Measurements from ENCODE around the gene SLC12A4. TPM values are rescaled to one million over a fixed set of nuclear protein-coding genes. Genes with fewer than 3 reads are reported as not detected.
A peak's percentile ranks its signal among the peaks of the same experiment; 100 is the strongest.

Gene SLC12A4
- total and polyA plus RNA-seq, 2 of the 13 experiments (the other 11 are each of a cell fraction or from before 2014, with no cell fraction given): 65.1 to 84.3 TPM

DNA sequence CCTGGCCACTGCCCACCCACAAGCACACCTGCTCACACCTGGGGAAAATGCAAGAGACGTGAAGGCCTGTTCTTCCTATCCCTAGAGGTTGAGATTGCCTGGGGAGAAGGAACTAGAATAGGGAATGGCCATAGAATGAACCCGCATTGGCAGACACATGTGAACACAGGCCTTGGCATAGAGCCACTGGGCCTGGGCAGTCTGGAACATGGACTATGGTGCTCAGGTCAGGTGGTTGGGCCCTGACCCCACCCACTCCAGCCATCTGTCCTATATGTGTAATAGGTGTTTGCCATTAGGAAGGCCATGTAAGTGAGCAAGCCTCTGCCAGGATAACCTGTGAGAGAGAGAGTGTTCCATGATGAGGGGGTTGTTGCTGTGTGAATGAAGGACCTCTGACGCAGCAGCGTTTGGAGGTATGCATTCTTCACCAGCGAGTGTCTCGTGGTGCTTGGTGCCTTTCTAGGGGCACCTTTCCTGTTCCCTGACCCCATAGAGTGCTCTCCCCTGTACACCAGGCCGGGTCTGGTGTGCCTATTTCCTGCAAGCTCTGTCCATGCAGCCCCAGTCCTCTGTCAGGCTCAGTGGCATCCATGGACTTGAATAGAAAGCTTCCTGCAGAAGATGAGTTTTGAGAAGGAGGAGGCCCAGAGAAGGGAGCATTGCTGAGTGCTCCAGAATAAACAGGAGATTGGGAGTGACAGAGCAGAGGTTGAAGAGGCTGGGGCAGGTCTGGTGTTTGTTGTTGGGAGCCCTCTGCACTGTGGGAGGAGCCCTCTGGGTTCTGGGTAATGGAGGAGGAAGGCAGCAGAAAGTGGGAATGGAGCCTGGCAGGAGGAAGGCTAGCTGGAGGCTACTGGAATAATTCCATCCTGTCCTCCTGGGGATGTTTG lies 52.4 kb downstream of the SLC12A4 start (continued):
- TF ChIP-seq, protein P1, sequence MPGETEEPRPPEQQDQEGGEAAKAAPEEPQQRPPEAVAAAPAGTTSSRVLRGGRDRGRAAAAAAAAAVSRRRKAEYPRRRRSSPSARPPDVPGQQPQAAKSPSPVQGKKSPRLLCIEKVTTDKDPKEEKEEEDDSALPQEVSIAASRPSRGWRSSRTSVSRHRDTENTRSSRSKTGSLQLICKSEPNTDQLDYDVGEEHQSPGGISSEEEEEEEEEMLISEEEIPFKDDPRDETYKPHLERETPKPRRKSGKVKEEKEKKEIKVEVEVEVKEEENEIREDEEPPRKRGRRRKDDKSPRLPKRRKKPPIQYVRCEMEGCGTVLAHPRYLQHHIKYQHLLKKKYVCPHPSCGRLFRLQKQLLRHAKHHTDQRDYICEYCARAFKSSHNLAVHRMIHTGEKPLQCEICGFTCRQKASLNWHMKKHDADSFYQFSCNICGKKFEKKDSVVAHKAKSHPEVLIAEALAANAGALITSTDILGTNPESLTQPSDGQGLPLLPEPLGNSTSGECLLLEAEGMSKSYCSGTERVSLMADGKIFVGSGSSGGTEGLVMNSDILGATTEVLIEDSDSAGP (CRISPR knock-in tag; IDR thresholded peaks at IDR 0.05; ENCODE audit: borderline replicate concordance): peak; percentile 40; the same call in 1 of the 2 replicates
- TF ChIP-seq, protein P2, sequence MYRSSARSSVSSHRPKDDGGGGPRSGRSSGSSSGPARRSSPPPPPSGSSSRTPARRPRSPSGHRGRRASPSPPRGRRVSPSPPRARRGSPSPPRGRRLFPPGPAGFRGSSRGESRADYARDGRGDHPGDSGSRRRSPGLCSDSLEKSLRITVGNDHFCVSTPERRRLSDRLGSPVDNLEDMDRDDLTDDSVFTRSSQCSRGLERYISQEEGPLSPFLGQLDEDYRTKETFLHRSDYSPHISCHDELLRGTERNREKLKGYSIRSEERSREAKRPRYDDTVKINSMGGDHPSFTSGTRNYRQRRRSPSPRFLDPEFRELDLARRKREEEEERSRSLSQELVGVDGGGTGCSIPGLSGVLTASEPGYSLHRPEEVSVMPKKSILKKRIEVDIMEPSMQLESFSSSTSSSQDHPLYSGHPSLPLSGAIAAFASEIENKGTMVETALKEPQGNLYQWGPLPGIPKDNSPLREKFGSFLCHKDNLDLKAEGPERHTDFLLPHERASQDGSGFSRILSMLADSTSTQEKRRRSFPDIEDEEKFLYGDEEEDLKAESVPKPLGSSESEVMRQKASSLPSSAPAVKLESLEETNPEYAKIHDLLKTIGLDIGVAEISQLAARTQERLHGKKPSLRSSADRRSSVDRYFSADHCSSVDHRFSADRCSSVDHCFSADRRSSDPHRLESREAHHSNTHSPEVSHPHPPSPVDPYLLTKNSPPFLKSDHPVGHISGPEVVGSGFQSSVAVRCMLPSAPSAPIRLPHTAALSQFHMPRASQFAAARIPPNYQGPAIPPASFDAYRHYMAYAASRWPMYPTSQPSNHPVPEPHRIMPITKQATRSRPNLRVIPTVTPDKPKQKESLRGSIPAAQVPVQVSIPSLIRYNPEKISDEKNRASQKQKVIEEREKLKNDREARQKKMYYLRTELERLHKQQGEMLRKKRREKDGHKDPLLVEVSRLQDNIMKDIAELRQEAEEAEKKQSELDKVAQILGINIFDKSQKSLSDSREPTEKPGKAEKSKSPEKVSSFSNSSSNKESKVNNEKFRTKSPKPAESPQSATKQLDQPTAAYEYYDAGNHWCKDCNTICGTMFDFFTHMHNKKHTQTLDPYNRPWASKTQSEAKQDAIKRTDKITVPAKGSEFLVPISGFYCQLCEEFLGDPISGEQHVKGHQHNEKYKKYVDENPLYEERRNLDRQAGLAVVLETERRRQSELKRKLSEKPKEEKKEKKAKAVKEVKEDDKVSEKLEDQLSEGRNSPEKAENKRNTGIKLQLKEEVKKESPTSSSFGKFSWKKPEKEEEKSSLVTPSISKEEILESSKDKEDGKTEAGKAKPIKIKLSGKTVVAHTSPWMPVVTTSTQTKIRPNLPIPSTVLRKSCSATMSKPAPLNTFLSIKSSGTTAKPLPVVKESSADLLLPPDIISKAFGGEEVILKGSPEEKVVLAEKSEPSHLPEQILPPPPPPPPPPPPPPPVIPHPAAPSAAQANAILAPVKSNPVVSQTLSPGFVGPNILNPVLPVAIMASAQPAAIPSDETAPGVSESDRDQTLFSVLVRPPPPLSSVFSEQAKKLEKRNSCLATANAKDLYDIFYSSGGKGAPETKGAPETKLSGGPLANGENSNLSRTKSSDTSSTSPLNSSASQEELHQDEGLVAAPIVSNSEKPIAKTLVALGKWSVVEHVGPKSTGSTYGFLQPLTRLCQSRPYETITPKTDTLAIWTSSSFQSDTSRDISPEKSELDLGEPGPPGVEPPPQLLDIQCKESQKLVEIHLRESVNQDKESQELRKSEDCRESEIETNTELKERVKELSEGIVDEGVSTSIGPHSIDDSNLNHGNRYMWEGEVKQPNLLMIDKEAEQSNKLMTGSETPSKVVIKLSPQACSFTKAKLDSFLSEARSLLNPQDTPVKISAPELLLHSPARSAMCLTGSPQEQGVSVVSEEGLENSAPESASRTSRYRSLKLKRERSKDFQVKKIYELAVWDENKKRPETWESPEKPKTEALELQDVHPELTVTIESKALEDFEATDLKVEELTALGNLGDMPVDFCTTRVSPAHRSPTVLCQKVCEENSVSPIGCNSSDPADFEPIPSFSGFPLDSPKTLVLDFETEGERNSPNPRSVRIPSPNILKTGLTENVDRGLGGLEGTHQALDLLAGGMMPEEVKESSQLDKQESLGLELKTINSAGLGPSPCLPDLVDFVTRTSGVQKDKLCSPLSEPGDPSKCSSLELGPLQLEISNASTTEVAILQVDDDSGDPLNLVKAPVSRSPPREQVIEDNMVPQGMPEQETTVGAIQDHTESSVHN (CRISPR knock-in tag; IDR thresholded peaks at IDR 0.05): no peak
- TF ChIP-seq NBN (conservative IDR thresholded peaks at IDR 0.05) (no peak), GFI1 (CRISPR knock-in tag; IDR thresholded peaks at IDR 0.05; ENCODE audit: borderline replicate concordance) (peak; percentile 88), ZNF775 (CRISPR knock-in tag; IDR thresholded peaks at IDR 0.05; ENCODE audit: borderline replicate concordance) (no peak), PAXIP1 (CRISPR knock-in tag; conservative IDR thresholded peaks at IDR 0.05) (peak; percentile 67), ZNF510 (CRISPR knock-in tag; IDR thresholded peaks at IDR 0.05; ENCODE audit: low read depth) (no peak), PHF21A (CRISPR knock-in tag; IDR thresholded peaks at IDR 0.05) (peak; percentile 60; the same call in 1 of the 2 replicates), MYC (CRISPR knock-in tag; IDR thresholded peaks at IDR 0.05; ENCODE audit: borderline replicate concordance) (0 out of 2 replicates have a peak, but pooled peaks have one; percentile 22)
- TF ChIP-seq, protein P3, sequence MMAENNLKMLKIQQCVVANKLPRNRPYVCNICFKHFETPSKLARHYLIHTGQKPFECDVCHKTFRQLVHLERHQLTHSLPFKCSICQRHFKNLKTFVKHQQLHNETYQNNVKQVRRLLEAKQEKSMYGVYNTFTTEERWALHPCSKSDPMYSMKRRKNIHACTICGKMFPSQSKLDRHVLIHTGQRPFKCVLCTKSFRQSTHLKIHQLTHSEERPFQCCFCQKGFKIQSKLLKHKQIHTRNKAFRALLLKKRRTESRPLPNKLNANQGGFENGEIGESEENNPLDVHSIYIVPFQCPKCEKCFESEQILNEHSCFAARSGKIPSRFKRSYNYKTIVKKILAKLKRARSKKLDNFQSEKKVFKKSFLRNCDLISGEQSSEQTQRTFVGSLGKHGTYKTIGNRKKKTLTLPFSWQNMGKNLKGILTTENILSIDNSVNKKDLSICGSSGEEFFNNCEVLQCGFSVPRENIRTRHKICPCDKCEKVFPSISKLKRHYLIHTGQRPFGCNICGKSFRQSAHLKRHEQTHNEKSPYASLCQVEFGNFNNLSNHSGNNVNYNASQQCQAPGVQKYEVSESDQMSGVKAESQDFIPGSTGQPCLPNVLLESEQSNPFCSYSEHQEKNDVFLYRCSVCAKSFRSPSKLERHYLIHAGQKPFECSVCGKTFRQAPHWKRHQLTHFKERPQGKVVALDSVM (CRISPR knock-in tag; IDR thresholded peaks at IDR 0.05): 0 out of 2 replicates have a peak, but pooled peaks have one; percentile 34
